HG02885 (cell line): ENCODE data around the gene ODR4.
"Not testable (repeated sequence)": the region's sequence is repeated elsewhere in the genome, so short reads cannot be mapped to it uniquely, and the experiment has no call there.

Experiments used
- ATAC-seq: cut with Tn5 transposase; IDR thresholded peaks from one replicate; pipeline ENCODE4 v1.9.1; 2021; ENCODE audit warnings: mild to moderate bottlenecking; ENCODE audit not compliant: unreplicated experiment, poor library complexity

ODR4 gene

GRCh38 chr1:186375152-186375928 is at the start of gene ODR4, which contains the start of gene TPR:
Gene ODR4 (plus strand): TSS chr1:186375838. CDS start chr1:186379786, 3,948 bp downstream.
Gene TPR (minus strand): TSS chr1:186375253. CDS start chr1:186375028, 225 bp downstream.
- peak; percentile 81 for ATAC-seq

GRCh38 chr1:186326009-186326408 is 49.6 kb upstream of the ODR4 start:
- ATAC-seq = no peak

GRCh38 chr1:186327331-186327730 is 48.3 kb upstream of the ODR4 start:
- no peak for ATAC-seq

GRCh38 chr1:186330758-186331157 is 44.9 kb upstream of the ODR4 start:
- ATAC-seq = no peak

- no peak for ATAC-seq
Observed at GRCh38 chr1:186337554-186337953, 38.1 kb upstream of the ODR4 start.

- ATAC-seq = no peak
Observed at GRCh38 chr1:186340772-186341171, 34.9 kb upstream of the ODR4 start.

GRCh38 chr1:186347837-186348691 is 27.6 kb upstream of the ODR4 start:
- ATAC-seq = not testable (repeated sequence)

GRCh38 chr1:186374303-186375151 is 1.1 kb upstream of the ODR4 start:
- peak; percentile 32 for ATAC-seq

GRCh38 chr1:186375929-186376319 is 286 bp downstream of the ODR4 start:
- ATAC-seq = no peak

- no peak for ATAC-seq
Observed at GRCh38 chr1:186386725-186387383, 11.2 kb downstream of the ODR4 start.

GRCh38 chr1:186390925-186391324 is 15.3 kb downstream of the ODR4 start:
- ATAC-seq = no peak

GRCh38 chr1:186391841-186392240 is 16.2 kb downstream of the ODR4 start:
- no peak for ATAC-seq

GRCh38 chr1:186392711-186393110 is 17.1 kb downstream of the ODR4 start:
- not testable (repeated sequence) for ATAC-seq

- not testable (repeated sequence) for ATAC-seq
Observed at GRCh38 chr1:186401446-186401845, 25.8 kb downstream of the ODR4 start.

- ATAC-seq = peak; percentile 56
Observed at GRCh38 chr1:186403632-186404031, 28.0 kb downstream of the ODR4 start.

- peak; percentile 69 for ATAC-seq
Observed at GRCh38 chr1:186404454-186405051, 28.9 kb downstream of the ODR4 start.

- ATAC-seq = peak; percentile 65
Observed at GRCh38 chr1:186409091-186409490, 33.5 kb downstream of the ODR4 start.

GRCh38 chr1:186413319-186413718 is 37.7 kb downstream of the ODR4 start:
- no peak for ATAC-seq

- no peak for ATAC-seq
Observed at GRCh38 chr1:186418503-186418902, 42.9 kb downstream of the ODR4 start.
